MM.1S (cell line): ENCODE data around the gene BORCS6.

Source experiments
- DNase-seq: peaks from one replicate; pipeline ENCODE4 v3.0.0-alpha.2; 2015
- H2AFZ ChIP-seq: fragments of 300-600 bp; sonication (generic); 2 replicates; pipeline ENCODE4 v1.6.0; 2016; ENCODE audit warnings: antibody characterized with exemption, low read length
- H3F3A ChIP-seq: fragments of 300-600 bp; sonication (generic); 2 replicates; pipeline ENCODE4 v1.6.1; 2016; ENCODE audit warnings: mild to moderate bottlenecking, antibody characterized with exemption, low read length, moderate library complexity, mixed read lengths; ENCODE audit not compliant: insufficient read depth
- H3K27ac ChIP-seq: fragments of 300-600 bp; sonication (generic); 2 replicates; pipeline ENCODE4 v1.5.1; 2016; ENCODE audit warnings: mild to moderate bottlenecking, low read length
- H3K27me3 ChIP-seq: fragments of 300-600 bp; sonication (generic); replicated peaks from 2 replicates; pipeline ENCODE4 v1.6.0; 2016; ENCODE audit warnings: low read length; ENCODE audit not compliant: insufficient read depth
- H3K36me3 ChIP-seq: fragments of 300-600 bp; sonication (generic); replicated peaks from 2 replicates; pipeline ENCODE4 v1.6.1; 2016; ENCODE audit warnings: mild to moderate bottlenecking, low read length, mixed read lengths; ENCODE audit not compliant: insufficient read depth
- H3K4me1 ChIP-seq: fragments of 300-600 bp; sonication (generic); 2 replicates; pipeline ENCODE4 v1.6.1; 2016; ENCODE audit warnings: low read length, mixed read lengths
- H3K4me2 ChIP-seq: fragments of 300-600 bp; sonication (generic); 2 replicates; pipeline ENCODE4 v1.6.0; 2016; ENCODE audit warnings: low read depth, low read length
- H3K4me3 ChIP-seq: fragments of 300-600 bp; sonication (generic); 2 replicates; pipeline ENCODE4 v1.5.1; 2016; ENCODE audit warnings: low read length, mixed read lengths
- H3K79me2 ChIP-seq: fragments of 300-600 bp; sonication (generic); 2 replicates; pipeline ENCODE4 v1.6.1; 2016; ENCODE audit warnings: mixed run types, low read length, mixed read lengths
- H3K9ac ChIP-seq: fragments of 300-600 bp; sonication (generic); 2 replicates; pipeline ENCODE4 v1.6.1; 2016; ENCODE audit warnings: low read length, mixed read lengths
- H3K9me2 ChIP-seq: fragments of 300-600 bp; sonication (generic); replicated peaks from 2 replicates; pipeline ENCODE4 v1.6.1; 2016; ENCODE audit warnings: mild to moderate bottlenecking, low read length, mixed read lengths; ENCODE audit not compliant: insufficient read depth
- H3K9me3 ChIP-seq: fragments of 300-600 bp; sonication (generic); replicated peaks from 2 replicates; pipeline ENCODE4 v1.6.1; 2016; ENCODE audit warnings: mild to moderate bottlenecking, low read length, mixed read lengths; ENCODE audit not compliant: insufficient read depth
- H4K20me1 ChIP-seq: fragments of 300-600 bp; sonication (generic); 2 replicates; pipeline ENCODE4 v1.6.1; 2016; ENCODE audit warnings: mild to moderate bottlenecking, low read length, moderate library complexity, mixed read lengths; ENCODE audit not compliant: insufficient read depth
- EZH2 ChIP-seq: fragments of 300-600 bp; sonication (generic); optimal IDR thresholded peaks from 2 replicates; pipeline ENCODE3; 2017; ENCODE audit warnings: low read depth, mild to moderate bottlenecking, antibody characterized with exemption, low read length, mixed read lengths
- EZH2phosphoT487 ChIP-seq: fragments of 300-600 bp; sonication (generic); IDR thresholded peaks from 2 replicates; pipeline ENCODE4 v1.6.1; 2018; ENCODE audit warnings: antibody characterized with exemption, low read length
- TF ChIP-seq, protein P1 (sequence below): fragments of 300-600 bp; sonication (generic); IDR thresholded peaks from 2 replicates; pipeline ENCODE4 v1.5.1; 2016; ENCODE audit warnings: antibody characterized with exemption, low read length, mixed read lengths

The BORCS6 gene

DNA sequence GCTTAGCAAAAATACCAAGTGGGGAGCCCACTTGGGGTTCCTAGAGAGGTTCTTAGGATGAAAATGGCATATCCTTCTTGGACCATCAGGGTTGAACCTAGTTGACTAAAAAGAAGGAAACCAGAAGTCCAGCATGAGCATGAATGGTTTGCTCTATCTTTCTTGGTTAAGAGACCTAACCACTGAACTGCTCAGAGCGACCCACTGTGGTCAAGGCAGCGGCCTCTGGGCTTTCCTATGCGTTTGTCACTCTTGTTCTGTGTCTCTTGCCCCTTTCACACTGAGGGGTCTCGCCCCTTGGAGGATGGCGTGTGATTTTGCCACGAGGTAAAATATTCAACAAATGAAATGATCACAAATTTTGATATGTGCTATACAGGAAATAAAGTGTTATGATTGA, 526 bp upstream of the BORCS6 start:
- no peaks in the 10 kb centered on the region for H3K36me3 ChIP-seq
- no peak for DNase-seq
- H3K9me3 ChIP-seq = no peaks in the 10 kb centered on the region
- peak overlapping the region; percentile 54 for H3K4me3 ChIP-seq
- H3K9ac ChIP-seq = peak overlapping the region; percentile 34; the same call in 1 of the 2 replicates
- H4K20me1 ChIP-seq = no peaks in the 10 kb centered on the region
- H2AFZ ChIP-seq = peak overlapping the region; percentile 61
- peaks cover 27% of the 10 kb centered on the region for H3K4me1 ChIP-seq
- TF ChIP-seq EZH2phosphoT487 = no peak
- TF ChIP-seq, protein P1, sequence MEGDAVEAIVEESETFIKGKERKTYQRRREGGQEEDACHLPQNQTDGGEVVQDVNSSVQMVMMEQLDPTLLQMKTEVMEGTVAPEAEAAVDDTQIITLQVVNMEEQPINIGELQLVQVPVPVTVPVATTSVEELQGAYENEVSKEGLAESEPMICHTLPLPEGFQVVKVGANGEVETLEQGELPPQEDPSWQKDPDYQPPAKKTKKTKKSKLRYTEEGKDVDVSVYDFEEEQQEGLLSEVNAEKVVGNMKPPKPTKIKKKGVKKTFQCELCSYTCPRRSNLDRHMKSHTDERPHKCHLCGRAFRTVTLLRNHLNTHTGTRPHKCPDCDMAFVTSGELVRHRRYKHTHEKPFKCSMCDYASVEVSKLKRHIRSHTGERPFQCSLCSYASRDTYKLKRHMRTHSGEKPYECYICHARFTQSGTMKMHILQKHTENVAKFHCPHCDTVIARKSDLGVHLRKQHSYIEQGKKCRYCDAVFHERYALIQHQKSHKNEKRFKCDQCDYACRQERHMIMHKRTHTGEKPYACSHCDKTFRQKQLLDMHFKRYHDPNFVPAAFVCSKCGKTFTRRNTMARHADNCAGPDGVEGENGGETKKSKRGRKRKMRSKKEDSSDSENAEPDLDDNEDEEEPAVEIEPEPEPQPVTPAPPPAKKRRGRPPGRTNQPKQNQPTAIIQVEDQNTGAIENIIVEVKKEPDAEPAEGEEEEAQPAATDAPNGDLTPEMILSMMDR = no peak
- no peak for TF ChIP-seq EZH2
- H3K27ac ChIP-seq = peak overlapping the region; percentile 61
- H3F3A ChIP-seq = peaks cover 49% of the 10 kb centered on the region
- H3K27me3 ChIP-seq = no peaks in the 10 kb centered on the region
- peaks cover 17% of the 10 kb centered on the region for H3K79me2 ChIP-seq
- H3K4me2 ChIP-seq = peak overlapping the region; percentile 75
- no peaks in the 10 kb centered on the region for H3K9me2 ChIP-seq

DNA sequence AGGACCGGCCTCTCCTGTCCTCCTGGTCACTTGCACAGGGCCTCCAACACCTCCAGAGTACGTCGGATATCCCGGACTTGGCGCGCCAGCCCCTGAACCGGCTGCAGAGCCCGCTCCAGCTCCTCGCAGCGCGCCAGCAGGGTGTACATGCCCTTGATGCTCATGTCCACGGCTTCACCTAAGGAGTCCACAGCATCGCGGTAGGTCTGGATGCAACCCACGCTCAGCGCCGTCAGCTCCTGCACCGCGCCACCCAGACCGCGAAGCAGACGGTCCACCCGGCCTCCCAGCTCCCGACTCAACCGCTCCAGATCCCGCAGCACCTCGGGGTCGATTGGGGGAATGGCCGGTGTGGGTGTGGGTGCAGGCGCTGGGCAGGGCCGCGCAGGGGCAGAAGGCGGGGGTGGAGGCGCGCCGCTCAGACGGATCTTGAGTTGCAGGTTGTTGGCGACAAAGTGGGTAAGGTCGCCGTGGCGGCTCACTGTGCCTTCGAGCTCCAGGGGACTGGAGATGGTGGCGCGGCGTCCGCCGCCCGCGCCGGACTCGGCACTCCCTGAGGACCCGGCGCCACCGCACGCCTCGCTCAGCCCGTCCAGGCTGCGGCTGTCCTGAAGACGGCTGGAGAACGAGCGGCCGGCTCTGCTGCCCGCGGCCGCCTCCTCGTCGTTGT, 804 bp downstream of the BORCS6 start:
- no peaks in the 10 kb centered on the region for H3K27me3 ChIP-seq
- H3K79me2 ChIP-seq = peaks cover 17% of the 10 kb centered on the region
- H3K36me3 ChIP-seq = no peaks in the 10 kb centered on the region
- H4K20me1 ChIP-seq = no peaks in the 10 kb centered on the region
- peak overlapping the region; percentile 80 for H2AFZ ChIP-seq
- no peaks in the 10 kb centered on the region for H3K9me2 ChIP-seq
- peaks cover 50% of the 10 kb centered on the region for H3F3A ChIP-seq
- peak overlapping the region; percentile 80; the same call in 1 of the 2 replicates for H3K27ac ChIP-seq
- peak overlapping the region; percentile 85 for H3K9ac ChIP-seq
- H3K4me3 ChIP-seq = peak overlapping the region; percentile 86
- no peak for DNase-seq
- H3K9me3 ChIP-seq = no peaks in the 10 kb centered on the region
- H3K4me1 ChIP-seq = peaks cover 27% of the 10 kb centered on the region
- TF ChIP-seq EZH2 (no peak), EZH2phosphoT487 (no peak)
- TF ChIP-seq, protein P1 = no peak
- H3K4me2 ChIP-seq = peak overlapping the region; percentile 89

DNA sequence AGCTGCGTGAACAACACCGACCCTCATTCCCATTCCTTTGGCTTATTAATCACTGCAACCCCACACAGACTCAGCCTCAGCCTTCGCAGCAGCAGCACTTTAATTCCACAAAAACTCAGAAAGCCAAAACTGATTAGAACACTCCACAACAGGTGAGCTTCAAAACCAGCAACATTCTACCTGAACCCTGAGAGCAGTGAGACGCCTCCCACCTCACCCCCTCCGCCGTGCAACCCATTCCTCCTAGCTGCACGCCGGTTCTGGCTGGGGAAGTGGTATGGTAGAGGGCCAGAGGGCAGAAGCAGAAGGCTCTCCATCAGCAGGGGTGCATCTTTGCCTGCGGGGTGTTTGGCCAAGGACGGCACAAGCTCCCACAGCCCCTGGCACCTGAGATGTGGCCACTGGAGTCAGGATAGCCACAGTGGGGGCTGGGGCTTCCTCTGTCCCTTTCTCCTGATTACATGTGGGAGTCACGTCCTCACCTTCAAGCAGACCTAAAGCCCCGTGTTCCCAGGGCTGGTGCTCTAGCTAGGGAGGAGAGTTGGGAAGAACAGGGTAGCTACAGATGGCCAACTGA, 1.6 kb downstream of the BORCS6 start:
- Histone ChIP-seq H3K4me2 (peak overlapping the region; percentile 89), H3K36me3 (no peaks in the 10 kb centered on the region), H3K27me3 (no peaks in the 10 kb centered on the region), H3K9me3 (no peaks in the 10 kb centered on the region), H3K9ac (peak overlapping the region; percentile 85), H3K4me1 (peaks cover 27% of the 10 kb centered on the region), H4K20me1 (no peaks in the 10 kb centered on the region), H2AFZ (no peak overlapping the region; the same call in 1 of the 2 replicates), H3K27ac (peak overlapping the region; percentile 84; the same call in 1 of the 2 replicates), H3K79me2 (peaks cover 17% of the 10 kb centered on the region), H3F3A (peaks cover 50% of the 10 kb centered on the region), H3K9me2 (no peaks in the 10 kb centered on the region), H3K4me3 (peak overlapping the region; percentile 86)
- TF ChIP-seq EZH2phosphoT487 (no peak), EZH2 (no peak)
- TF ChIP-seq, protein P1 = no peak
- DNase-seq = no peak
